HG03565 (cell line): ENCODE measurements around the gene CIROP.

Experiments
- ATAC-seq: cut with Tn5 transposase; IDR thresholded peaks from one replicate; pipeline ENCODE4 v1.9.1; 2021; ENCODE audit warnings: mild to moderate bottlenecking, moderate library complexity; ENCODE audit not compliant: unreplicated experiment

CIROP gene

DNA sequence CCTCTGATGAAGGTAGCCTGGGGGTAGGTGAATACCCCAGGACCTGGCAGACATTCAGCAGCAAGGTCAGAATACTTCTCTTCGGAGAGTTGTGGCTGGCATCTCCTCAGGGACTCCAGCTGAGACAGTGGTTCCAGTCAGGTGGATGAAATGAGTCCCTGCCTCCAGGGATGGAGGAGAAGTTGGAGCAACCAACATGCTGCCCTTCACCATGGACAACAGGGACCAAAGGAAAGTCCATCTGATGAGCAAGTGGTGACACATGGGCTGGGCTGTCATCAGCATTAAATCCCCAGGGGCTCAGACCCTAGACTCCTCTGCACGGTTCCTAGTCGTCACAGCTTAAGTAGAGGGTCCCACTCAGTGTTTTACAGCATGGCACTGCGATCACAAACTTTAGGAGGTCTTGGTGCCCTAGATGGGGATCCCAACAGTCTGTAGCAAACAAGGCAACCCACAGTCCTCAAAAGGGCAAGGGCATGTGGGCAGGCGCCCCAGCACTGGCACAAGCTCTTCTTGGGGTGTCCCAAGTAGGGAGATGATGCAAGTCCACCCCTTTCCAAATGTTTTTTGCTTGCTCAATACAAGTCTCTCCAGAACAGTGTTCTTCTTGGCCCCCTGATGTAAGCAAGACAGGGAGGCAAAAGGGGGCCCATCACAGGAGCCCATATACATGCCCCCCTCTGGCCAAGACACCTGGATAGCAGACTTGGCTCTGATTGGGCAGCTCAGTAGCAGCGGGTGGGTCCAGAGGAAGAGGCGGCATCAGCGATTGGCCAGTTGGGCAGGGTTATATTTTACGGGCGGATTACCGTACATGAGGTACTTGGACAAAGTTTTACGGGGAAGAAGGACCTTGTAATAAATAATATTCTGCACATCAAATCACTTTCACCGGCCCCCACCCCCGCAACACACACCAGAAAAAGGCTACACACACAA is 36.7 kb downstream of the CIROP start:
- ATAC-seq: no peak

- no peak for ATAC-seq
Measured at GRCh38 chr14:23066855-23067744, 37.7 kb downstream of the CIROP start.

- no peak for ATAC-seq
Measured at GRCh38 chr14:23066368-23066767, 38.4 kb downstream of the CIROP start.

- no peak for ATAC-seq
Measured at GRCh38 chr14:23063601-23064000, 41.2 kb downstream of the CIROP start.

DNA sequence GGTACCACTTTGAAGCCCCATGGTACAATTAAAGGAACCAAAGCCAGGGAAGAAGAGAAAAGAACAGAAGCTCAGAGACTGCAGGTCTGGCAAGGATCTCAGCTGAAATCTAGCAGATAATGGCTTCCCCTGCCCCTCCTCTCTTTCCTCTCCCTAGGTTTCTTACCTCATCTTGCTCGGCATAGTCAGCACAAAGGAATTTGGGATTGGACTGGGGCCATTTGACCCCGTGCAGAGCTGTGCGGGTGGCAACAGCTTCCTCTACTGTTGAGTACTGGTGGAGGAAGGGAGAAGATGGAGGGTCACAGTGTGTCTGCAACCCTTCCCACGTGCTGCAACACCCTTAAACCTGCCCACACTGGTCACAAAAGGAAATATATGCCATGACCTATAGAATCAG is 42.8 kb downstream of the CIROP start:
- ATAC-seq: no peak

GRCh38 chr14:23060536-23061260 is 44.1 kb downstream of the CIROP start:
- ATAC-seq: no peak

DNA sequence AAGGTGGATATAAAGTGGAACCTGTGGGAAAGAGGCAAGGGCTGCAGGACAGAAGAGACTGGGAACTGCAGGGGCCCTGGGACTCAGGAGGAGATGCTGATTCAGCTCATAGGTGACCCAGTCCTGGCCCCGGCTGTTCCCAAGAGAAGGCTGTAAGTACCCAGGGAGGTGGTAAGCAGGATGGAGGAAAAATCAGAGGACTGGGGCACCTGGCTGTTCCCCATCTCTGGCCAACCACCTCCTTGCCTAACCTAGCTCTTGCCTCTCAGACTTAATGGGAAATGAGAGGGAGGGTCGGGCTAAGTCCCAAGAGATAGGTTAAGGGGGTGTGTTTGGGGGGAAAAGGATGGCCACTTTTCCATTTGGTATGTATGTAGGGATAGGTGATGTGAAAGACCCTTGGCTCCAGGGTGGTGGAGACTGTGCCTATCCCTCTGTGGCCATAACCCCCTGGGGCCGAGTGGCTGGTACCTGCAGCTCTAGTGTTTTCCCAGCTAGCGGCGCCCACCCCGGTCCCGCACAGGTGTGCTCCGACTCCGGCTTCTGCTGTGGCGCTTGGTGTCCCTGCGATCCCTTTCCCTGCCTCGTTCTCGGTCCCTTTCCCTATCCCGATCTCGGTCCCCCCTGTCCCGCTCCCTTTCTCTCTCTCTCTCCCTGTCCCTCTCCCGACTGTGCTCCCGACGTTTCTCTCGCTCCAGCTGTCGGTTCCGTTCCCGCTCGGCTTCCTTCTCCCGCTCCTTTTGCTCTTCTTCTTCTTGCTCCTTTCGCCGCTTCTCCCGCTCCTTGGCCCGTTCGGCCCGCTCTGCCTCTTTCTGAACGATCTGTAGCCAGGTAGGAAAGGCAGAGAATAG is 45.9 kb downstream of the CIROP start:
- ATAC-seq: no peak

- peak; percentile 36 for ATAC-seq
Measured at GRCh38 chr14:23057757-23058653, 46.8 kb downstream of the CIROP start.

- ATAC-seq: no peak
Measured at GRCh38 chr14:23056956-23057756, 47.6 kb downstream of the CIROP start, which contains the start of gene CDH24. CDH24 (minus strand) TSS chr14:23057520; CDS start chr14:23055733, 1,787 bp downstream.

GRCh38 chr14:23056145-23056955 is 48.4 kb downstream of the CIROP start:
- peak; percentile 39 for ATAC-seq

DNA sequence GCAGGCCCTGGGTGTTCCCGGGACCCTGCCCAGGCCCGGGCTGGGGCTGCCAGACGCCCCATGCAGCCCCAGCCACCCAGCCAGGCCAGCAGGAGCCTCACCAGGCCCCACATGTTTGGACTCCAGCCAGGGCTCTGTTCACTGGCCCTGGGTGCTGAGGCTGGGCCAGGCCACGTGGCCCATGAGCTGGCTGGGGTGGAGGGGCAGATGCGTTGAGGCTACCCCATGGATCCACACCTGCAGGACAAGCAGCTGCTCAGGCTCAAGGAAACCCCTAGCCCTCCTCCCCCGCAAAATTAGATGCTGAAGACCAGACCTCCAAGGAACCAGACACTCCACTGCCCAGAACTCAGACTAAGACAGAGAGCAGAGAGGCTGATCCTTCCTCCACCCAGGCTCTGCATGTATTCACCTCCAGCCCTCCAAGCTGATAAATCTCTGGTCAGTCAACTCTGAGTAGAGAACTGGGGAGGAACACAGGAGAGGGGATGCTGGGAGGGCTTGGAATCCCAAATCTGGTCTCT is 49.1 kb downstream of the CIROP start:
- no peak for ATAC-seq

- no peak for ATAC-seq
Measured at GRCh38 chr14:23055147-23055550, 49.6 kb downstream of the CIROP start.

DNA sequence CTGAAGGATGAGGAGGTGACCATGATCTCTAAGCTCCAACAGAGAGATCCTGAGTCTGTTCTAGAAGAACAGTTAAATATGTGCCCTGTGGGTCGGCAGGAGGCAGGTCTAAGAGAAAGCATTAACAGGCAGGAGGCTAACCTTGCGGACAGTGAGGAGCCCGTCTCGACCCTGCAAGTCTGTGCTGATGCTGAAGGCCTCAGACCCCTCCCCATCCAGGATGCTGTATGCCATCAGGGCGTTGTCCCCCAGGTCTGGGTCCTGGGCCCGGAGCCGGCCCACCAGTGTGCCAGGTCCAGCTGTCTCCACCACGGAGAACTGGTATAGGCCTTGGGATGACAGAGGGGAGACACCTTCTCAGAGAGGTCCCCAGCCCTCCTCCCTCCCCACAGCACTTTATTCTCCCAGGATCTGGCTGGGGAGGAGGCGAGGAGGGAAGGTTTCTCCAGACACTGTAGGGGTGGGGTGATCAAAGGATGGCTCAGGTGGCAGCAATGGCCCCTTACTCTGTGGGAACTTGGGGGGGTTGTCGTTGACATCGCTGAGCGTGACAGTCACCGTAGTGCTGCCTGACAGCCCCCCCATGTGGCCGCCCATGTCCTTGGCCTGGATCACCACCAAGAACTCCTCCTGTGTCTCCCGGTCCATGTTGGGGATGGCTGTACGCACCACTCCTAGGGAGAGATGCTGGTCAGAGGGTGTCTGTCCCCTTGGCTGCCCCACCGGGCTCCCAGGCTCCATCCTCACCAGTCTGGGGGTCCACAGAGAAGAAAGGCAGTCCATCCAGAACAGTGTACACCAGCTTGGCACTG is 50.6 kb downstream of the CIROP start:
- ATAC-seq: no peak

DNA sequence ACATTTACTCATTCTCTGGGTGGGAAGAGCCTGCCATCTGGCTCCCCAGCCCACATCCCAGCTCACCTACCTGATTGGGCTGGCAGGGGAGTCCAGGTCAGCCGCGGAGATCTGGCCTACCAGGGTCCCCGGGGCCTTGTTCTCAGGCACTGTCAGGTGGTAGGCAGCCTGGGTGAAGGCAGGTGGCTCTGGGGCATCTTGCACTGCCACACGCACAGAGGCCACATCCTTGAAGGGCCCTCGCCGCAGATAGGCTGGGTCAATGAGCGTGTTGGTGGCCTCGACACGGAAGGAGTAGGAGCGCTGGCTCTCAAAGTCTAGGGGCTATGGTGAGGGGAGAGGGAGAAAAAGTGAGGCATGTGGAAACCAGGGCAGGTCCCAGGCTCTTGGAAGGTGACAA is 51.4 kb downstream of the CIROP start:
- no peak for ATAC-seq

DNA sequence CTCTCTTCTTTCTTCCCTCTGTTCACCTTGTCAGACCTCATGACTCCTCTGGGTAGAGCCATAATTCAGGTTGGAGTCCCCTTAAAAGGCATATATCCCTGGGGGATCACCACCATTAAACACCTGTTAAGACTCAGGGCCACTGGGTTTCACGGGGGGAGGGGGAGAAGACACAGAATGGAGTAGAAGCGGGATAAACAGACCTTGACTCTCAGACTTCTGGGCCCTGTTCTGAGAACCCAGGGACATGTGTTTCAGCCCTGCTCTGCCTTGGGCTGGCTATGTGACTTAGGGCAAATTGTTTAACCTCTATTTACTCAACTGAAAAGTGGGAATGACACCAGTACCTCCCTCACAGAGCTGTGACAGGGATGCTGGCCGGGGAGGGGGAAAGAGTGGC is 52.1 kb downstream of the CIROP start:
- ATAC-seq: no peak

- ATAC-seq: no peak
Measured at GRCh38 chr14:23052182-23052623, 52.6 kb downstream of the CIROP start.
